Measurements from ENCODE around the gene SENP7. TPM values are rescaled to one million over a fixed set of nuclear protein-coding genes. Genes with fewer than 3 reads are reported as not detected.

SENP7 gene
- total RNA-seq, 2 experiments from 2014 or later: 17.7 to 19.5 TPM

- Histone ChIP-seq H3K27ac (ENCODE audit: low read depth, low read length, poor library complexity, severe bottlenecking) (no peak overlapping the region), H3K9me2 (ENCODE audit: insufficient read depth, low read length) (no peaks in the 10 kb centered on the region), H3K36me3 (ENCODE audit: insufficient read depth, low read length) (no peaks in the 10 kb centered on the region), H3K79me2 (ENCODE audit: insufficient read depth, low read depth, low read length) (no peaks in the 10 kb centered on the region), H3K4me1 (ENCODE audit: insufficient read depth, low read length, poor library complexity, severe bottlenecking) (no peaks in the 10 kb centered on the region), H4K20me1 (ENCODE audit: insufficient read depth, low read length) (no peaks in the 10 kb centered on the region), H3K4me2 (ENCODE audit: low read length) (no peak overlapping the region), H2AFZ (ENCODE audit: low read length) (no peak overlapping the region), H3K9me3 (ENCODE audit: low read length) (no peaks in the 10 kb centered on the region), H3K4me3 (ENCODE audit: low read depth, low read length, poor library complexity, severe bottlenecking) (no peak overlapping the region)
- intact Hi-C loops (cut with micrococcal nuclease; ENCODE audit: unreplicated experiment): no loop called here
- no peak for DNase-seq (ENCODE audit: low spot score)
- no peak for TF ChIP-seq EZH2phosphoT487 (IDR thresholded peaks at IDR 0.05; ENCODE audit: borderline replicate concordance, low read depth, low read length)
- TF ChIP-seq, protein P1, sequence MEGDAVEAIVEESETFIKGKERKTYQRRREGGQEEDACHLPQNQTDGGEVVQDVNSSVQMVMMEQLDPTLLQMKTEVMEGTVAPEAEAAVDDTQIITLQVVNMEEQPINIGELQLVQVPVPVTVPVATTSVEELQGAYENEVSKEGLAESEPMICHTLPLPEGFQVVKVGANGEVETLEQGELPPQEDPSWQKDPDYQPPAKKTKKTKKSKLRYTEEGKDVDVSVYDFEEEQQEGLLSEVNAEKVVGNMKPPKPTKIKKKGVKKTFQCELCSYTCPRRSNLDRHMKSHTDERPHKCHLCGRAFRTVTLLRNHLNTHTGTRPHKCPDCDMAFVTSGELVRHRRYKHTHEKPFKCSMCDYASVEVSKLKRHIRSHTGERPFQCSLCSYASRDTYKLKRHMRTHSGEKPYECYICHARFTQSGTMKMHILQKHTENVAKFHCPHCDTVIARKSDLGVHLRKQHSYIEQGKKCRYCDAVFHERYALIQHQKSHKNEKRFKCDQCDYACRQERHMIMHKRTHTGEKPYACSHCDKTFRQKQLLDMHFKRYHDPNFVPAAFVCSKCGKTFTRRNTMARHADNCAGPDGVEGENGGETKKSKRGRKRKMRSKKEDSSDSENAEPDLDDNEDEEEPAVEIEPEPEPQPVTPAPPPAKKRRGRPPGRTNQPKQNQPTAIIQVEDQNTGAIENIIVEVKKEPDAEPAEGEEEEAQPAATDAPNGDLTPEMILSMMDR (conservative IDR thresholded peaks at IDR 0.05; ENCODE audit: low read length): no peak
- POLR2A ChIA-PET: interaction anchor here (0.8 kb wide), 1 partner anchor 53 kb away, joined by 4 read pairs; no protein-coding TSS in a partner anchor
- no TSS peak for BruUV-seq (replicated peaks)
- CTCF ChIA-PET (ENCODE audit: unreplicated experiment): no interaction called here
These were observed 231.4 kb downstream of the SENP7 start for GRCh38 chr3:101281521-101282030.

- Histone ChIP-seq H3K4me3 (ENCODE audit: low read depth, low read length, poor library complexity, severe bottlenecking) (no peak overlapping the region), H3K9me3 (ENCODE audit: low read length) (no peaks in the 10 kb centered on the region), H3K9me2 (ENCODE audit: insufficient read depth, low read length) (no peaks in the 10 kb centered on the region), H4K20me1 (ENCODE audit: insufficient read depth, low read length) (no peaks in the 10 kb centered on the region), H3K4me1 (ENCODE audit: insufficient read depth, low read length, poor library complexity, severe bottlenecking) (no peaks in the 10 kb centered on the region), H3K36me3 (ENCODE audit: insufficient read depth, low read length) (no peaks in the 10 kb centered on the region), H3K27ac (ENCODE audit: low read depth, low read length, poor library complexity, severe bottlenecking) (no peak overlapping the region), H3K79me2 (ENCODE audit: insufficient read depth, low read depth, low read length) (no peaks in the 10 kb centered on the region), H2AFZ (ENCODE audit: low read length) (no peak overlapping the region), H3K4me2 (ENCODE audit: low read length) (no peak overlapping the region)
- BruUV-seq (replicated peaks): no TSS peak
- no peak for DNase-seq (ENCODE audit: low spot score)
- ChIA-PET CTCF (ENCODE audit: unreplicated experiment) (no interaction called here), POLR2A (no interaction called here)
- intact Hi-C loops (cut with micrococcal nuclease; ENCODE audit: unreplicated experiment): no loop called here
- TF ChIP-seq EZH2phosphoT487 (IDR thresholded peaks at IDR 0.05; ENCODE audit: borderline replicate concordance, low read depth, low read length): no peak
- TF ChIP-seq, protein P1 (conservative IDR thresholded peaks at IDR 0.05; ENCODE audit: low read length): no peak
These were observed 233.1 kb downstream of the SENP7 start for GRCh38 chr3:101279765-101280385.

GRCh38 chr3:101279162-101279561 lies 233.8 kb downstream of the SENP7 start:
- no peaks in the 10 kb centered on the region for H3K9me2 ChIP-seq (ENCODE audit: insufficient read depth, low read length)
- no peak overlapping the region for H3K4me2 ChIP-seq (ENCODE audit: low read length)
- H3K9me3 ChIP-seq (ENCODE audit: low read length): no peaks in the 10 kb centered on the region
- H3K27ac ChIP-seq (ENCODE audit: low read depth, low read length, poor library complexity, severe bottlenecking): no peak overlapping the region
- no peaks in the 10 kb centered on the region for H3K4me1 ChIP-seq (ENCODE audit: insufficient read depth, low read length, poor library complexity, severe bottlenecking)
- H2AFZ ChIP-seq (ENCODE audit: low read length): no peak overlapping the region
- no peaks in the 10 kb centered on the region for H3K79me2 ChIP-seq (ENCODE audit: insufficient read depth, low read depth, low read length)
- intact Hi-C loops (cut with micrococcal nuclease; ENCODE audit: unreplicated experiment): no loop called here
- H3K36me3 ChIP-seq (ENCODE audit: insufficient read depth, low read length): no peaks in the 10 kb centered on the region
- no peaks in the 10 kb centered on the region for H4K20me1 ChIP-seq (ENCODE audit: insufficient read depth, low read length)
- POLR2A ChIA-PET: interaction anchor here (1.1 kb wide), 1 partner anchor 42 kb away, joined by 4 read pairs; no protein-coding TSS in a partner anchor
- no peak for DNase-seq (ENCODE audit: low spot score)
- H3K4me3 ChIP-seq (ENCODE audit: low read depth, low read length, poor library complexity, severe bottlenecking): no peak overlapping the region
- CTCF ChIA-PET (ENCODE audit: unreplicated experiment): no interaction called here
- no TSS peak for BruUV-seq (replicated peaks)
- TF ChIP-seq, protein P1 (conservative IDR thresholded peaks at IDR 0.05; ENCODE audit: low read length): no peak
- no peak for TF ChIP-seq EZH2phosphoT487 (IDR thresholded peaks at IDR 0.05; ENCODE audit: borderline replicate concordance, low read depth, low read length)
